Measurements from ENCODE around the gene ERO1A.
A peak's percentile ranks its signal among the peaks of the same experiment; 100 is the strongest.

Gene ERO1A

DNA sequence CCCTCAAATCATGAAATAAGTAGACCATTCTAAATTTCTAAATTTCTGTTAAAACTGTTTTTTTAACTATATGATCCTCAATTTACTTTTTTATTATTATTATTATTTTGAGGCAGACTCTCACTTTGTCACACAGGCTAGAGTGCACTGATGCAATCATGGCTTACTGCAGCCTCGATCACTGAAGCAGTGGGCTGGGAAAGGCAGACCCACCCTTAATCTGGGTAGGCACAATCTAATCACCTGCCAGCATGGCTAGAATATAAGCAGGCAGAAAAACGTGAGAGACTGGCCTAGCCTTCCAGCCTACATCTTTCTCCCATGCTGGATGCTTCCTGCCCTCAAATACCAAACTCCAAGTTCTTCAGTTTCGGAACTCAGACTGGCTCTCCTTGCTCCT is 2.3 kb downstream of the ERO1A start:
- Histone ChIP-seq H3K9me2 (replicated peaks; ENCODE audit: control insufficient read depth, low read length) (no peaks in the 10 kb centered on the region), H3K9me3 (ENCODE audit: control insufficient read depth, insufficient read depth, low read length) (no peaks in the 10 kb centered on the region), H3K4me3 (ENCODE audit: low read length) (no peak overlapping the region), H3F3A (ENCODE audit: control insufficient read depth, insufficient read depth) (peaks cover 2% of the 10 kb centered on the region; the same call in 1 of the 2 replicates), H3K27ac (ENCODE audit: low read depth, low read length) (no peak overlapping the region), H3K79me2 (ENCODE audit: control insufficient read depth, low read length) (peaks cover 73% of the 10 kb centered on the region), H3K4me2 (ENCODE audit: low read length) (0 out of 2 replicates have a peak overlapping the region, but pooled peaks have one; percentile 4), H3K36me3 (ENCODE audit: control insufficient read depth, low read length) (peaks cover 16% of the 10 kb centered on the region; the same call in 1 of the 2 replicates), H4K20me1 (ENCODE audit: control insufficient read depth, insufficient read depth, low read depth, low read length) (no peaks in the 10 kb centered on the region), H3K27me3 (ENCODE audit: control insufficient read depth, low read length) (no peaks in the 10 kb centered on the region), H3K4me1 (ENCODE audit: control insufficient read depth, low read length) (peaks cover 25% of the 10 kb centered on the region)
- TF ChIP-seq, protein P1, sequence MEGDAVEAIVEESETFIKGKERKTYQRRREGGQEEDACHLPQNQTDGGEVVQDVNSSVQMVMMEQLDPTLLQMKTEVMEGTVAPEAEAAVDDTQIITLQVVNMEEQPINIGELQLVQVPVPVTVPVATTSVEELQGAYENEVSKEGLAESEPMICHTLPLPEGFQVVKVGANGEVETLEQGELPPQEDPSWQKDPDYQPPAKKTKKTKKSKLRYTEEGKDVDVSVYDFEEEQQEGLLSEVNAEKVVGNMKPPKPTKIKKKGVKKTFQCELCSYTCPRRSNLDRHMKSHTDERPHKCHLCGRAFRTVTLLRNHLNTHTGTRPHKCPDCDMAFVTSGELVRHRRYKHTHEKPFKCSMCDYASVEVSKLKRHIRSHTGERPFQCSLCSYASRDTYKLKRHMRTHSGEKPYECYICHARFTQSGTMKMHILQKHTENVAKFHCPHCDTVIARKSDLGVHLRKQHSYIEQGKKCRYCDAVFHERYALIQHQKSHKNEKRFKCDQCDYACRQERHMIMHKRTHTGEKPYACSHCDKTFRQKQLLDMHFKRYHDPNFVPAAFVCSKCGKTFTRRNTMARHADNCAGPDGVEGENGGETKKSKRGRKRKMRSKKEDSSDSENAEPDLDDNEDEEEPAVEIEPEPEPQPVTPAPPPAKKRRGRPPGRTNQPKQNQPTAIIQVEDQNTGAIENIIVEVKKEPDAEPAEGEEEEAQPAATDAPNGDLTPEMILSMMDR (IDR thresholded peaks at IDR 0.05; ENCODE audit: low read depth, low read length, poor library complexity, severe bottlenecking) = no peak
- TF ChIP-seq EZH2phosphoT487 (IDR thresholded peaks at IDR 0.05; ENCODE audit: borderline replicate concordance, low read length) = no peak

DNA sequence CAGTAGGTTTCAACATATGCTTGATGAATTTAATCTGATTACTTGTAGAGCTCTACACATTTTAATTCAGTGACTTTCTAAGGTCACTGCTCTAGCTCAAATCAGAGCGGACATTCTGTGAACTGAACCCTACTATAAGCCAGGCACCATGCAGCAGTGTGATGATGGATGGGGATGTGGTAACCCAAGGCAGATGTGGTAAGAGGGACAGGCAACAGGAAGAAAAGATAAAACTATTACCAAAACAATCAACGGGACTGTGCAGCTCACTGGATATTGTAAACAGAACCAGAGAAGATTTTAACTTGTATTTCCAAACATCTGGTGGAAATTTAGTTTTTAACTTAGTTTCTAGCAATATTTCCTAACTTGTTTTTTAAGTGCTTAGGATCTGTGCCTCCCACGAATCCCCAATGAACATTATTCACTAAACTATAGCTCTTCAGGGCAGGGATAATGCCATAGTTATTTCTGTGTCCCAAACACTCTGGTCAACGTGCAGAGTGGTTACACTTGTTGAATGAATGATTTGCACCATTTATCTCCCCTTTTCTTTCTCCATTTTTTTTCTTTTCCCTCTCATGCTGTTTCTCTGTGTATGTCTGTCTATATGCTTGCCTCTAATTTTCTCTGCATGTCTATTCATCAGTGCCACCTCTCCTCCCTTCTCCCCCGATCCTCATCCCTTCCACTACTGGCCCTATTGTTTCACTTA is 3.0 kb downstream of the ERO1A start:
- H3K4me1 ChIP-seq (ENCODE audit: control insufficient read depth, low read length) = peaks cover 25% of the 10 kb centered on the region
- no peak overlapping the region for H3K4me3 ChIP-seq (ENCODE audit: low read length)
- H3K79me2 ChIP-seq (ENCODE audit: control insufficient read depth, low read length) = peaks cover 80% of the 10 kb centered on the region
- peak overlapping the region; percentile 14; the same call in 1 of the 2 replicates for H3K4me2 ChIP-seq (ENCODE audit: low read length)
- no peak overlapping the region for H3K27ac ChIP-seq (ENCODE audit: low read depth, low read length)
- 0 out of 2 replicates have a peak, but pooled peaks cover 2% of the 10 kb centered on the region for H4K20me1 ChIP-seq (ENCODE audit: control insufficient read depth, insufficient read depth, low read depth, low read length)
- H3F3A ChIP-seq (ENCODE audit: control insufficient read depth, insufficient read depth) = no peaks in the 10 kb centered on the region; the same call in 1 of the 2 replicates
- no peaks in the 10 kb centered on the region for H3K9me3 ChIP-seq (ENCODE audit: control insufficient read depth, insufficient read depth, low read length)
- TF ChIP-seq EZH2phosphoT487 (IDR thresholded peaks at IDR 0.05; ENCODE audit: borderline replicate concordance, low read length) = no peak
- TF ChIP-seq, protein P1 (IDR thresholded peaks at IDR 0.05; ENCODE audit: low read depth, low read length, poor library complexity, severe bottlenecking) = no peak
- H3K9me2 ChIP-seq (replicated peaks; ENCODE audit: control insufficient read depth, low read length) = no peaks in the 10 kb centered on the region
- peaks cover 16% of the 10 kb centered on the region; the same call in 1 of the 2 replicates for H3K36me3 ChIP-seq (ENCODE audit: control insufficient read depth, low read length)
- no peaks in the 10 kb centered on the region for H3K27me3 ChIP-seq (ENCODE audit: control insufficient read depth, low read length)

DNA sequence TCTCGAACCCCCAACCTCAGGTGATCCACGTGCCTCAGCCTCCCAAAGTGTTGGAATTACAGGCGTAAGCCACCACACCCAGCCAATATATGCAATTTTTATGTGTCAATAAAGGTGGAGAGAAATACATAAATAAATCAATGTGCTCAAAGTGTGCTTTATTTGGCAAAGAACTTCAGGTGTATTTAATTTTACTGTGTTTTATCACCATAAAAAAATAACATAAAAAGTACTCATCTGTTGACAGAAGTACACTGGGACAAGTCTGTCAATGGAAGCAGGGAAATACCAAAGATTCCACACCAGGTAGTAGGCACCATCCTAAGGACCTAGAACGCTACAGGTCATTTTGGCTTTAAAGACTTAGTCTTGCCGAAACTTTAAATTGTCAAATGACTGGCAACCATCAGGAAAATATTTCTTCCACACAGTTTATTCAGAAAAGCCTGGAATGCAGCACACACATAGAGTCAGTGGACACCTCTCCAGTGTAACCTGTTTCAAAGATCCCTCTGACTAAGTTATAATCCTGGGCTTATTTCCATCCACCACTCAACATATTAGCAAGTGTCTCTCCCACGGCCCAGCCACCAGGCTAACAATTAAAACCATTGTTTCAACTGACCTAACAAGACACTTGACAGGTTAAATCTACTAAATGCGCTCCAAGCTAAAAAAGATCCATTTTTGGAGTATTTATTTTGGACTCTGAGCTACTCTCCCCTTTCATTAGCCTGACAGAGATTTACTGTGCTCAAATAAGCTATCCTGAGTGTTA is 4.2 kb downstream of the ERO1A start:
- no peaks in the 10 kb centered on the region for H3K9me2 ChIP-seq (replicated peaks; ENCODE audit: control insufficient read depth, low read length)
- H3K79me2 ChIP-seq (ENCODE audit: control insufficient read depth, low read length) = peaks cover 92% of the 10 kb centered on the region
- H4K20me1 ChIP-seq (ENCODE audit: control insufficient read depth, insufficient read depth, low read depth, low read length) = 0 out of 2 replicates have a peak, but pooled peaks cover 3% of the 10 kb centered on the region
- H3K4me2 ChIP-seq (ENCODE audit: low read length) = no peak overlapping the region
- no peaks in the 10 kb centered on the region; the same call in 1 of the 2 replicates for H3F3A ChIP-seq (ENCODE audit: control insufficient read depth, insufficient read depth)
- TF ChIP-seq, protein P1 (IDR thresholded peaks at IDR 0.05; ENCODE audit: low read depth, low read length, poor library complexity, severe bottlenecking) = no peak
- TF ChIP-seq EZH2phosphoT487 (IDR thresholded peaks at IDR 0.05; ENCODE audit: borderline replicate concordance, low read length) = no peak
- peaks cover 16% of the 10 kb centered on the region; the same call in 1 of the 2 replicates for H3K36me3 ChIP-seq (ENCODE audit: control insufficient read depth, low read length)
- no peak overlapping the region for H3K27ac ChIP-seq (ENCODE audit: low read depth, low read length)
- H3K27me3 ChIP-seq (ENCODE audit: control insufficient read depth, low read length) = no peaks in the 10 kb centered on the region
- H3K4me3 ChIP-seq (ENCODE audit: low read length) = no peak overlapping the region
- no peaks in the 10 kb centered on the region for H3K9me3 ChIP-seq (ENCODE audit: control insufficient read depth, insufficient read depth, low read length)
- peaks cover 24% of the 10 kb centered on the region for H3K4me1 ChIP-seq (ENCODE audit: control insufficient read depth, low read length)

All from DOHH2 (cell line).